ENCODE data around the gene IER5L.

The IER5L gene

DNA sequence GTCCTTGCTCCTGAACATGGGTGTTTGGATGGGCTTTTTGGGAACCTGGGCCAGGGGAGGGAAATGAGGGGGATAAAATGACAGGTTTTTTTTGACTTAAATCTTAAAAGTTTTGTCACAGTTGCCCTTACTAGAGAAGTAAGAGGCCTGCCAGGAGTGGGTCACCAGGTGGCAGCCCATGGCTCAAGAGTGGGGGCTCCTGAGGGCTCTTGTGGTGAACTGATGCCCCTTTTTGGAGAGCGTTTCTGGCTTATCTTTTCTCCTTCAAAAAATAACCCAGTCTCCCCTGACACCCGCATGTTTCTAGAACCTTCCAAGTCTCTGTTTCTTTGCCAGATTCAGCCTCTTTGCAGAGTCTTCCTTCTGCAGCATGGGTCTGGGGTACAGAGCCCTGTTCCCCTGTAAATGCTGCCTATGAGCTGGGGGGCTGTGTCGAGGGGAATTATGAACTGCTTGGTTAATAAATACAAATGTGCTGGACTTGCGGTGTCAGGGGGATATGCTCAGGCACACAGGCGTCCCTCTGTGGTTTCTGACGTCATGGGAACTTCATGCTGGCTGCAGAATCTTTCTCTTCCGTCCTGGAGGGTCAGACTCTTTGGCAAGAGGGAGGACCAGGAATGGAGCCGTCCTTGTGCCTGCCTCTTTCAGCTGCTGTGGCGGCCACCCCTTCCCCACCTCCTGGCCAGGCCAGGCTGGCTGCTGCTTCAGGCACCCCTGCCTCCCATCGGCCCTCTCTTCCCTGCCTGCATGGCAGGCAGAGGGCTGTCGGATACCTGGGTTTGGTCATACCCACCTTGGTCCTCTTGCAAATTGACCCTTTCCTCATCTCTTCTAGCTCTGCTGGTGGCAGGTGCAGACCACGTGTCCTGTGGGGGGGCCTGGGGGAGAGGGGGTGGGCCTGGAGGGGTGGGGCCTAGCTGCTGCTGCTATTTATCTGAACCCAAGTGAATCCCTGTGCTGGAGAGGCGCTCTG is 36.7 kb downstream of the IER5L start:
- peaks cover 23% of the 10 kb centered on the region for H3K36me3 ChIP-seq (replicated peaks)
- H3K4me3 ChIP-seq (ENCODE audit: low read depth, low read length): peak overlapping the region; percentile 17
- DNase-seq: peak; percentile 91
- no peaks in the 10 kb centered on the region for H3K27me3 ChIP-seq (replicated peaks)
- peak overlapping the region; percentile 100 for H3K27ac ChIP-seq
- in situ Hi-C loops (cut with HindIII; ENCODE audit: low pct_ligation_motif_present, low sequenced_read_pairs): no loop called here
- TF ChIP-seq CTCF (IDR thresholded peaks at IDR 0.05; ENCODE audit: low read depth, low read length, missing control alignments): no peak

DNA sequence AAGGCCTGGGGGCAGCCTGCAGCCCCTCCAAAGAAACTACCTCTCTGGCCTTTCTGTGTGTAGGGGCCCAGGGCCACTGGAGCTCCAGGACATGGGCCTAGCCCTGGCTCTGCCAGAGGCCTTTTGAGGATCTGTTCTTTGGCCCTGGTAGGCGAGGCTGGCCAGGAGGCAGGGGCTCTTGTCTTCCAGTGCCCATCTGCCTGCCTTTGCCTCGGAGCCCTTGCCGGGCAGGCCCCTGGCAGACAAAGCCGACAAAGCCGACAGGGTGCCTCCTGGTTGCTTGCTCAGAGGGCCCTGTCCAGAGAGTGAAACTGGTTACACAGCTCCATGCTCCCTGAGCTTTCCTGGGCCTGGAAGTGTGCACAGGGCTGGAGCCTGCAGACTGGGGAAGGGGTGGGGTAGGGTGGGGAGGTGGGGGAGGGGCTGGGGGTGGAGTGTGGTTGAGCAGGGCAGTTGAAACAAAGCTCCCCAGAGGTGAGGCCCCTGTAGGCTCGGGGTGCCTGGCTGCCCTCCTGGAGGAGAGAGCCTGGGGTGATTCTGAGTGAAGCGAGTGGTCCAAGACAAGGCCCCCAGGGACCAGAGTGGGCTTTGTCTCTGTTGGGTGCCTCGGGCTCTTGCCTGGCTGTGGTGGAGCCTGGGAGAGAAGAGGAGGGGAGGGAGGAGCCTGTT is 37.5 kb downstream of the IER5L start:
- TF ChIP-seq CTCF (IDR thresholded peaks at IDR 0.05; ENCODE audit: low read depth, low read length, missing control alignments): no peak
- Histone ChIP-seq H3K27ac (peak overlapping the region; percentile 100), H3K27me3 (replicated peaks) (no peaks in the 10 kb centered on the region), H3K4me3 (ENCODE audit: low read depth, low read length) (peak overlapping the region; percentile 37), H3K36me3 (replicated peaks) (peaks cover 27% of the 10 kb centered on the region)
- in situ Hi-C loops (cut with HindIII; ENCODE audit: low pct_ligation_motif_present, low sequenced_read_pairs): no loop called here
- peak; percentile 47 for DNase-seq

GRCh38 chr9:129139993-129140396 is 38.1 kb downstream of the IER5L start:
- Histone ChIP-seq H3K36me3 (replicated peaks) (peaks cover 32% of the 10 kb centered on the region), H3K27ac (peak overlapping the region; percentile 100), H3K27me3 (replicated peaks) (no peaks in the 10 kb centered on the region), H3K4me3 (ENCODE audit: low read depth, low read length) (peak overlapping the region; percentile 37)
- in situ Hi-C loops (cut with HindIII; ENCODE audit: low pct_ligation_motif_present, low sequenced_read_pairs): loop anchor here (10.0 kb wide), 1 partner anchor 485 kb away; the partner anchor contains the start of genes C9orf50 and NTMT1
- peak; percentile 99 for DNase-seq
- no peak for TF ChIP-seq CTCF (IDR thresholded peaks at IDR 0.05; ENCODE audit: low read depth, low read length, missing control alignments)

DNA sequence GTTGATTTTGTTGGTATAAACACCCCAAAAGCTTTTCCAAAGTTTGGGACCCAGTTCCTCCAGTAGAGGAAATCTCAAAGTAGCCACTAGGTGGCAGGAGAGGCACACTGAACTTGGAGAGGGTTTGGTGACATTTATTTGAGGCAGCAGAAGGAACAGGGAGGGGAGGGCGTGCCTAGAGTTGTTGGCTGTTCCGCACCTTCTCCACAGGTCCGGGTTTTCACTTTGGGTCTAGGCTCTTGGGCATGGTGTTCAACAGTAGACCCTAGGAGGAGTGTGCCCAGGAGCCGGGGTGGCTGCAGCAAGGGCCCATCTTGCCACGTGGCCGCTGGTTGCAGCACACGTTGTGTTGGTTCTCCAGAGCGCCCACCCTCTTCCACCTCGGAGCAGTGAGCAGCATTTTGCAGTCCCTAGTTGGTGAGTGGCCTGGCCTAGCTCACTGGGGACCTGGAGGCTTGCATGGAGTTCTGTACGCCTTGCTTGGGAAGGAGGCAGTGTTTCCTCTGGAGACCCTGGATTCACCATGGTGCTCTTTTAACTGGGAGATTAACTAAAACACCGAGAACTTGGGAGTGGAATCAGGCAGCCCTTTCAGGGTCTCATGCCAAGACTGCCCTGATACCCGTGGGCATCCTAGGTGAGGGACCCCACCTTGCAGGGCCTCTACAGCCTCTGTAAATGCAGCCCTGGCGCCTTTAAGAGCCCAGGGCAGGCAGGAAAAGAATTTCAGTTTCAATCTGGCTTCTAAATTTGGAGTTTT is 38.6 kb downstream of the IER5L start:
- DNase-seq: peak; percentile 78
- Histone ChIP-seq H3K4me3 (ENCODE audit: low read depth, low read length) (peak overlapping the region; percentile 37), H3K27ac (peak overlapping the region; percentile 100), H3K27me3 (replicated peaks) (no peaks in the 10 kb centered on the region), H3K36me3 (replicated peaks) (peaks cover 38% of the 10 kb centered on the region)
- in situ Hi-C loops (cut with HindIII; ENCODE audit: low pct_ligation_motif_present, low sequenced_read_pairs): loop anchor here (10.0 kb wide), 1 partner anchor 485 kb away; the partner anchor contains the start of genes C9orf50 and NTMT1
- TF ChIP-seq CTCF (IDR thresholded peaks at IDR 0.05; ENCODE audit: low read depth, low read length, missing control alignments): peak; percentile 81

- no peak overlapping the region for H3K4me3 ChIP-seq (ENCODE audit: low read depth, low read length)
- in situ Hi-C loops (cut with HindIII; ENCODE audit: low pct_ligation_motif_present, low sequenced_read_pairs): loop anchor here (10.0 kb wide), 1 partner anchor 486 kb away; the partner anchor contains the start of genes C9orf50 and NTMT1
- peak overlapping the region; percentile 100 for H3K27ac ChIP-seq
- DNase-seq: no peak
- no peak for TF ChIP-seq CTCF (IDR thresholded peaks at IDR 0.05; ENCODE audit: low read depth, low read length, missing control alignments)
- peaks cover 35% of the 10 kb centered on the region for H3K36me3 ChIP-seq (replicated peaks)
- no peaks in the 10 kb centered on the region for H3K27me3 ChIP-seq (replicated peaks)
Measured at GRCh38 chr9:129138476-129139232, 39.4 kb downstream of the IER5L start.
